ENCODE data around the gene PREX1. TPM values are rescaled to one million over a fixed set of nuclear protein-coding genes. Genes with fewer than 3 reads are reported as not detected.

The PREX1 gene
- total and polyA plus RNA-seq, 2 of the 4 experiments (the other 2 are of a cell fraction), result 0.67 to 0.72 TPM

- H3K4me1 ChIP-seq (ENCODE audit: control insufficient read depth, insufficient read depth, low read length), result no peaks in the 10 kb centered on the region
- POLR2A ChIA-PET (ENCODE audit: unreplicated experiment), result no interaction called here
Measured at GRCh38 chr20:48581167-48581566, 246.6 kb downstream of the PREX1 start.

More at GRCh38 chr20:48581167-48581566, 246.6 kb downstream of the PREX1 start:
- Histone ChIP-seq H2BK15ac (ENCODE audit: low read depth, low read length) (no peak overlapping the region), H4K20me1 (ENCODE audit: insufficient read depth, low read length) (no peaks in the 10 kb centered on the region), H3K27me3 (ENCODE audit: control insufficient read depth, insufficient read depth, low read length) (peaks cover 10% of the 10 kb centered on the region), H2BK120ac (ENCODE audit: low read depth, low read length) (no peak overlapping the region), H3K9ac (ENCODE audit: low read depth, low read length) (no peak overlapping the region), H3K4me2 (ENCODE audit: low read depth, low read length) (no peak overlapping the region), H3K4me3 (ENCODE audit: insufficient read depth, low read depth, low read length) (no peak overlapping the region), H3K27ac (ENCODE audit: insufficient read depth, low read length) (no peak overlapping the region), H3K9me3 (ENCODE audit: control insufficient read depth, insufficient read depth, low read length) (no peaks in the 10 kb centered on the region), H2AK9ac (replicated peaks; ENCODE audit: low read depth, low read length, poor library complexity) (no peak overlapping the region), H3K4ac (ENCODE audit: low read depth, low read length) (no peak overlapping the region), H3K79me1 (ENCODE audit: low read depth in 1 of 2, low read length in 2 of 2) (no peaks in the 10 kb centered on the region), H4K5ac (ENCODE audit: low read depth, low read length) (no peak overlapping the region), H2BK5ac (ENCODE audit: low read depth, low read length, poor library complexity, severe bottlenecking) (no peak overlapping the region), H4K8ac (ENCODE audit: low read depth in 2 of 2, low read length in 2 of 2) (no peak overlapping the region), H3K9me1 (ENCODE audit: insufficient read depth, low read length) (no peaks in the 10 kb centered on the region), H3K36me3 (ENCODE audit: control insufficient read depth, insufficient read depth, low read length) (no peaks in the 10 kb centered on the region), H2AFZ (replicated peaks; ENCODE audit: low read length, poor library complexity) (no peak overlapping the region), H3K14ac (replicated peaks; ENCODE audit: low read depth, low read length) (no peak overlapping the region), H2BK20ac (ENCODE audit: low read depth, low read length) (no peak overlapping the region), H3K18ac (ENCODE audit: low read depth, low read length) (no peak overlapping the region), H4K91ac (ENCODE audit: insufficient read depth, low read depth, low read length) (no peak overlapping the region), H2AK5ac (ENCODE audit: low read depth, low read length) (no peak overlapping the region), H3K56ac (ENCODE audit: extremely low read depth, insufficient read depth, low read length) (no peak overlapping the region), H3K23ac (ENCODE audit: low read depth, low read length) (no peak overlapping the region)
- intact Hi-C loops (cut with micrococcal nuclease), result no loop called here
- no CpG with 5 or more reads among the region's 5 CpGs for WGBS, 2 experiments (ENCODE audit: extremely low coverage in 2 of 2, insufficient read length in 1 of 2)
- BruUV-seq (replicated peaks), result no TSS peak
- ATAC-seq (ENCODE audit: low read depth) (no peak), DNase-seq (no peak)
- TF ChIP-seq BHLHE40 (IDR thresholded peaks at IDR 0.05; ENCODE audit: low read depth, low read length) (no peak), ELK1 (IDR thresholded peaks at IDR 0.05; ENCODE audit: borderline replicate concordance, low read depth, low read length) (no peak), NFE2L2 (IDR thresholded peaks at IDR 0.05; ENCODE audit: low read depth, low read length) (no peak), USF2 (IDR thresholded peaks at IDR 0.05; ENCODE audit: low read depth, low read length) (no peak), CEBPB (IDR thresholded peaks at IDR 0.05; ENCODE audit: low read depth, low read length) (no peak), MXI1 (IDR thresholded peaks at IDR 0.05; ENCODE audit: borderline replicate concordance, low read depth, low read length) (no peak), MAZ (IDR thresholded peaks at IDR 0.05; ENCODE audit: borderline replicate concordance, low read depth, low read length) (no peak), SMC3 (IDR thresholded peaks at IDR 0.05; ENCODE audit: low read depth, low read length) (no peak), CHD1 (IDR thresholded peaks at IDR 0.05; ENCODE audit: low read depth, low read length) (no peak), POLR2A (IDR thresholded peaks at IDR 0.05; ENCODE audit: low read depth, low read length) (no peak), RCOR1 (IDR thresholded peaks at IDR 0.05; ENCODE audit: insufficient replicate concordance, low read length) (no peak)
- CTCF ChIA-PET, result no interaction called here
- dilution Hi-C loops (cut with HindIII; ENCODE audit: low sequenced_read_pairs, unreplicated experiment), result no loop called here
- in situ Hi-C loops (cut with MboI; ENCODE audit: low sequenced_read_pairs), result no loop called here
